Neural cell (in vitro differentiated cells): Measurements from ENCODE around the gene CCDC7.

Experiments
- EP300 ChIP-seq: fragments of 450-650 bp; conservative IDR thresholded peaks from 2 replicates; pipeline ENCODE4 v1.6.1; 2014; ENCODE audit warnings: antibody characterized with exemption, mild to moderate bottlenecking, moderate library complexity; ENCODE audit not compliant: poor library complexity, severe bottlenecking
- EZH2 ChIP-seq: fragments of 200-600, 300-800 bp; shearing (Covaris generic), sonication (generic); IDR thresholded peaks from 2 replicates; pipeline ENCODE4 v1.6.1; 2014; ENCODE audit warnings: antibody characterized with exemption, low read length, borderline replicate concordance, mild to moderate bottlenecking; ENCODE audit not compliant: insufficient read depth, poor library complexity, severe bottlenecking
- MXI1 ChIP-seq: fragments of 450-650 bp; conservative IDR thresholded peaks from 2 replicates; pipeline ENCODE4 v1.6.1; 2014; ENCODE audit warnings: antibody characterized with exemption, mild to moderate bottlenecking; ENCODE audit not compliant: poor library complexity, severe bottlenecking
- POLR2AphosphoS5 ChIP-seq: IDR thresholded peaks from 2 replicates; pipeline ENCODE4 v1.6.1; 2012
- RAD21 ChIP-seq: fragments of 450-650 bp; conservative IDR thresholded peaks from 2 replicates; pipeline ENCODE4 v1.6.1; 2014; ENCODE audit warnings: antibody characterized with exemption, mild to moderate bottlenecking, moderate library complexity
- TAF1 ChIP-seq: IDR thresholded peaks from 2 replicates; pipeline ENCODE4 v1.6.1; 2012; ENCODE audit warnings: low read depth
- TF ChIP-seq, protein P1 (sequence below): fragments of 450-650 bp; IDR thresholded peaks from 2 replicates; pipeline ENCODE4 v1.5.1; 2014; ENCODE audit warnings: antibody characterized with exemption, mild to moderate bottlenecking, moderate library complexity; ENCODE audit not compliant: poor library complexity, severe bottlenecking
- TF ChIP-seq, protein P2 (sequence below): IDR thresholded peaks from 2 replicates; pipeline ENCODE4 v1.6.1; 2012; ENCODE audit warnings: borderline replicate concordance

DNA sequence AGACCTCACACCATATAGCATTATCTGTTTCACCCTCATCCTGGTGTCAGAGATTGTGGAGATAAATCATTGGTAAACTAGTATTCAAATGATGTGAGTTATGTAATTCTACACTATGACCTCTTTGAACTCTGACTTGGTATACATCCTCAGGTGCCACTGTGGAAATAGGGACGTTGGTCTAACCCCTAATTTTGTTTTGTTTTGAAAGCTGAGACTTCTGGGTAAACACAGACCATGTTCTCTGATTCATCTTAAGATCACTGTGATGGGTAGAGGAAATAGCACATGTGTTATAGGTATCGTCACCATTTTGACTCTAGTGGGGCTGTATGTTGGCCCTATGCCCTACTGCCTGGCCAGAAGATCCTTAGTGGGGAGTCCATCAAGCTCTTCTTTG lies 241.6 kb downstream of the CCDC7 start:
- TF ChIP-seq, protein P1, sequence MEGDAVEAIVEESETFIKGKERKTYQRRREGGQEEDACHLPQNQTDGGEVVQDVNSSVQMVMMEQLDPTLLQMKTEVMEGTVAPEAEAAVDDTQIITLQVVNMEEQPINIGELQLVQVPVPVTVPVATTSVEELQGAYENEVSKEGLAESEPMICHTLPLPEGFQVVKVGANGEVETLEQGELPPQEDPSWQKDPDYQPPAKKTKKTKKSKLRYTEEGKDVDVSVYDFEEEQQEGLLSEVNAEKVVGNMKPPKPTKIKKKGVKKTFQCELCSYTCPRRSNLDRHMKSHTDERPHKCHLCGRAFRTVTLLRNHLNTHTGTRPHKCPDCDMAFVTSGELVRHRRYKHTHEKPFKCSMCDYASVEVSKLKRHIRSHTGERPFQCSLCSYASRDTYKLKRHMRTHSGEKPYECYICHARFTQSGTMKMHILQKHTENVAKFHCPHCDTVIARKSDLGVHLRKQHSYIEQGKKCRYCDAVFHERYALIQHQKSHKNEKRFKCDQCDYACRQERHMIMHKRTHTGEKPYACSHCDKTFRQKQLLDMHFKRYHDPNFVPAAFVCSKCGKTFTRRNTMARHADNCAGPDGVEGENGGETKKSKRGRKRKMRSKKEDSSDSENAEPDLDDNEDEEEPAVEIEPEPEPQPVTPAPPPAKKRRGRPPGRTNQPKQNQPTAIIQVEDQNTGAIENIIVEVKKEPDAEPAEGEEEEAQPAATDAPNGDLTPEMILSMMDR, result no peak
- no peak for TF ChIP-seq EZH2
- no peak for TF ChIP-seq POLR2AphosphoS5
- no peak for TF ChIP-seq TAF1
- no peak for TF ChIP-seq MXI1
- no peak for TF ChIP-seq RAD21
- no peak for TF ChIP-seq EP300
- TF ChIP-seq, protein P2, sequence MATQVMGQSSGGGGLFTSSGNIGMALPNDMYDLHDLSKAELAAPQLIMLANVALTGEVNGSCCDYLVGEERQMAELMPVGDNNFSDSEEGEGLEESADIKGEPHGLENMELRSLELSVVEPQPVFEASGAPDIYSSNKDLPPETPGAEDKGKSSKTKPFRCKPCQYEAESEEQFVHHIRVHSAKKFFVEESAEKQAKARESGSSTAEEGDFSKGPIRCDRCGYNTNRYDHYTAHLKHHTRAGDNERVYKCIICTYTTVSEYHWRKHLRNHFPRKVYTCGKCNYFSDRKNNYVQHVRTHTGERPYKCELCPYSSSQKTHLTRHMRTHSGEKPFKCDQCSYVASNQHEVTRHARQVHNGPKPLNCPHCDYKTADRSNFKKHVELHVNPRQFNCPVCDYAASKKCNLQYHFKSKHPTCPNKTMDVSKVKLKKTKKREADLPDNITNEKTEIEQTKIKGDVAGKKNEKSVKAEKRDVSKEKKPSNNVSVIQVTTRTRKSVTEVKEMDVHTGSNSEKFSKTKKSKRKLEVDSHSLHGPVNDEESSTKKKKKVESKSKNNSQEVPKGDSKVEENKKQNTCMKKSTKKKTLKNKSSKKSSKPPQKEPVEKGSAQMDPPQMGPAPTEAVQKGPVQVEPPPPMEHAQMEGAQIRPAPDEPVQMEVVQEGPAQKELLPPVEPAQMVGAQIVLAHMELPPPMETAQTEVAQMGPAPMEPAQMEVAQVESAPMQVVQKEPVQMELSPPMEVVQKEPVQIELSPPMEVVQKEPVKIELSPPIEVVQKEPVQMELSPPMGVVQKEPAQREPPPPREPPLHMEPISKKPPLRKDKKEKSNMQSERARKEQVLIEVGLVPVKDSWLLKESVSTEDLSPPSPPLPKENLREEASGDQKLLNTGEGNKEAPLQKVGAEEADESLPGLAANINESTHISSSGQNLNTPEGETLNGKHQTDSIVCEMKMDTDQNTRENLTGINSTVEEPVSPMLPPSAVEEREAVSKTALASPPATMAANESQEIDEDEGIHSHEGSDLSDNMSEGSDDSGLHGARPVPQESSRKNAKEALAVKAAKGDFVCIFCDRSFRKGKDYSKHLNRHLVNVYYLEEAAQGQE, result no peak
